ENCODE data around the gene CALCB. TPM values are rescaled to one million over a fixed set of nuclear protein-coding genes. Genes with fewer than 3 reads are reported as not detected.

CALCB gene
- total and polyA plus RNA-seq, 2 donors (not counting 1 experiment from before 2014, with no cell fraction given), result 1.3 TPM; not detected in 1

DNA sequence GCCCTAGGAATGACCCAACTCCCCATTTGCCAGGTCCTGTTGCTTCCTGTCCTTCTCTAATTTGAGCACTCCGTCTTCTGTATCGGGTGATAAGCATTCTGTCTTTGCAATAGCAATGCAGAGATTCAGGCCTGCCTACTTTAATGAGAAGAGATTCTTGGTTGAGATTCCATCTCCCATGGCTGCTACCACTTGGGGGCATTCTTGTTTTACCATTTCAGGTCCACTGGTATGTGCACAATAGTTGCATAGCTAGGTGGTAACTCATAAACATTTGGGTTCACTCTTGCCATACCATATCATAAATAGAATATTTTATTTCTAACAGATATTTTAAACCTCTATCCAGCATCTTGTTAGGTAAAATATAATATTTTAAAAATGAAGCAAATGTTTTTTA is 34.4 kb upstream of the CALCB start:
- Histone ChIP-seq H3K27ac (ENCODE audit: low read length in 2 of 2) (no peak overlapping the region), H3K4me1 (ENCODE audit: control insufficient read depth in 2 of 2, insufficient read depth in 2 of 2, low read length in 2 of 2) (no peaks in the 10 kb centered on the region), H2AFZ (ENCODE audit: insufficient read depth, low read depth, low read length, poor library complexity, severe bottlenecking) (no peak overlapping the region), H3K9ac (ENCODE audit: low read length) (no peak overlapping the region), H3K27me3 (replicated peaks in 1 of 4; ENCODE audit: control extremely low read depth in 1 of 4, control insufficient read depth in 3 of 4, insufficient read depth in 4 of 4, low read length in 3 of 4) (peaks cover 0 to 10% (median 0%) of the 10 kb centered on the region in 4 experiments), H3K4me3 (ENCODE audit: control extremely low read depth in 1 of 5, extremely low read depth in 1 of 5, insufficient read depth in 1 of 5, low read depth in 2 of 5, low read length in 4 of 5) (no peak overlapping the region), H4K20me1 (ENCODE audit: control insufficient read depth, insufficient read depth, low read length, poor library complexity, severe bottlenecking) (no peaks in the 10 kb centered on the region), H3K4me2 (replicated peaks; ENCODE audit: low read depth, low read length, poor library complexity, severe bottlenecking) (no peak overlapping the region), H3K79me2 (ENCODE audit: control insufficient read depth, insufficient read depth, low read length) (no peaks in the 10 kb centered on the region), H3K9me3 (ENCODE audit: control extremely low read depth in 1 of 3, control insufficient read depth in 2 of 3, insufficient read depth in 1 of 3, low read length in 2 of 3) (peaks cover 0 to 6% (median 1%) of the 10 kb centered on the region in 3 donors), H3K36me3 (replicated peaks in 1 of 2; ENCODE audit: control extremely low read depth in 1 of 2, control insufficient read depth in 1 of 2, extremely low read depth in 1 of 2, insufficient read depth in 2 of 2, low read length in 1 of 2) (no peaks in the 10 kb centered on the region)
- Mint-ChIP-seq H3K27ac (no peak overlapping the region), H3K4me3 (no peak overlapping the region), H3K4me1 (no peaks in the 10 kb centered on the region), H3K9me3 (ENCODE audit: insufficient read depth) (no peaks in the 10 kb centered on the region), H3K27me3 (peaks cover 20% of the 10 kb centered on the region)
- ChIA-PET POLR2A (no interaction called here), CTCF (interaction anchor here (0.6 to 1.3 kb wide), 3 partner anchors 124 to 978 kb away, joined by 3 read pairs; no protein-coding TSS in a partner anchor)
- no peak for TF ChIP-seq EZH2 (IDR thresholded peaks at IDR 0.05; ENCODE audit: borderline replicate concordance, insufficient read depth, low read depth, low read length, poor library complexity, severe bottlenecking)
- TF ChIP-seq CTCF (IDR thresholded peaks at IDR 0.05), result no peak
- intact Hi-C loops (cut with micrococcal nuclease), result no loop called here
- no peak for DNase-seq
- no peak for ATAC-seq (ENCODE audit: low read depth)
- no CpG with 5 or more reads among the region's 2 CpGs for WGBS (ENCODE audit: insufficient coverage)

DNA sequence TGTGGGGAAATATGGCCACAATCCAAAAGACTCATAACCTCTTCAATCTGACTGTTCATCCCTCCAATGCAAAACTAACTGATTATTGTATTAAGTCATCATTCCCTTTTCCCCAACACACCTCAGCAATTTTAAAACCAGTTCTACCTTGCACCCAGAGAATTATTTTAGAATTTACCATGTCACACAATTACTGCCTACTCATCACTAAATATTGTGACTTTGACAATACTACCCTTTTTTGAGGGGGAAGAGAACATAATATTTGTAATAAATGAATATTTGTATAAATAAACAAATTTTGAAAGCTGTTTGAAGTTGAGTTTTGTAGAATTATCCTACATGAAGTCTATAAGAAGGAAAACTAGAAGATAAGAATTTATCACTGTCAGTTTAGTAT is 28.2 kb upstream of the CALCB start:
- DNase-seq, result no peak
- TF ChIP-seq EZH2 (IDR thresholded peaks at IDR 0.05; ENCODE audit: borderline replicate concordance, insufficient read depth, low read depth, low read length, poor library complexity, severe bottlenecking), result no peak
- TF ChIP-seq CTCF (IDR thresholded peaks at IDR 0.05), result no peak
- no peak overlapping the region for H2AFZ ChIP-seq (ENCODE audit: insufficient read depth, low read depth, low read length, poor library complexity, severe bottlenecking)
- Mint-ChIP-seq H3K9me3 (ENCODE audit: insufficient read depth) (no peaks in the 10 kb centered on the region), H3K27me3 (peaks cover 11% of the 10 kb centered on the region), H3K4me3 (no peak overlapping the region), H3K4me1 (no peaks in the 10 kb centered on the region), H3K27ac (no peak overlapping the region)
- intact Hi-C loops (cut with micrococcal nuclease), result no loop called here
- H3K4me1 ChIP-seq (ENCODE audit: control insufficient read depth in 2 of 2, insufficient read depth in 2 of 2, low read length in 2 of 2), result no peaks in the 10 kb centered on the region
- ChIA-PET POLR2A (no interaction called here), CTCF (no interaction called here)
- no peak overlapping the region for H3K4me3 ChIP-seq (ENCODE audit: control extremely low read depth in 1 of 5, extremely low read depth in 1 of 5, insufficient read depth in 1 of 5, low read depth in 2 of 5, low read length in 4 of 5)
- no peak overlapping the region for H3K27ac ChIP-seq (ENCODE audit: low read length in 2 of 2)
- H3K9me3 ChIP-seq (ENCODE audit: control extremely low read depth in 1 of 3, control insufficient read depth in 2 of 3, insufficient read depth in 1 of 3, low read length in 2 of 3), result peaks cover 0 to 1% (median 0%) of the 10 kb centered on the region in 3 donors
- ATAC-seq (ENCODE audit: low read depth), result no peak
- no peaks in the 10 kb centered on the region for H3K27me3 ChIP-seq (replicated peaks in 1 of 4; ENCODE audit: control extremely low read depth in 1 of 4, control insufficient read depth in 3 of 4, insufficient read depth in 4 of 4, low read length in 3 of 4)
- H3K4me2 ChIP-seq (replicated peaks; ENCODE audit: low read depth, low read length, poor library complexity, severe bottlenecking), result no peak overlapping the region
- H3K79me2 ChIP-seq (ENCODE audit: control insufficient read depth, insufficient read depth, low read length), result no peaks in the 10 kb centered on the region
- no peaks in the 10 kb centered on the region for H4K20me1 ChIP-seq (ENCODE audit: control insufficient read depth, insufficient read depth, low read length, poor library complexity, severe bottlenecking)
- H3K36me3 ChIP-seq (replicated peaks in 1 of 2; ENCODE audit: control extremely low read depth in 1 of 2, control insufficient read depth in 1 of 2, extremely low read depth in 1 of 2, insufficient read depth in 2 of 2, low read length in 1 of 2), result no peaks in the 10 kb centered on the region
- H3K9ac ChIP-seq (ENCODE audit: low read length), result no peak overlapping the region

Measured in B cell (primary cell).